Measurements from ENCODE around the gene FAH. TPM values are rescaled to one million over a fixed set of nuclear protein-coding genes. Genes with fewer than 3 reads are reported as not detected.

Gene FAH
- total and polyA plus RNA-seq, 2 experiments from 2014 or later: 16.3 to 20.3 TPM

DNA sequence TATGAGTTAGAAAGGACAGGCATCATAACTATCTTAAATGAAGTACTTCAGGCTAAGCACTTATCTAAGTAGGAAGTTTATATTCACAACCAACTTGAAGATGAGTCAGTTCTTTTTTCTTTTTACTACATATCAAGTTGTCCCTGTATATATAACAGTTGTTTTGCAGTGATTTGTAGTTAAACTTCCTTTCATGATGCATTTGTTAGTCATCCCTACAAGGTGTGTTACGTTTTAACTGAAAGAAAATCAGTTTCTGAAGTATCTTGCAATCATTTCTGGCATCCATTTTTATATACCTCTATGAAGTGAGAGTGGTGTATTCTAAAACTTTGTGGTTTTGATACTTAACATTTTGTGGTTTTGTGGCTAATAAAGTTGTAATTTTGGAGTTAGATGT is 47.2 kb upstream of the FAH start:
- no peak overlapping the region for H2AFZ ChIP-seq
- H3K36me3 Mint-ChIP-seq (ENCODE audit: low read depth): peaks cover 5% of the 10 kb centered on the region; the same call in 1 of the 3 replicates
- TF ChIP-seq, protein P1, sequence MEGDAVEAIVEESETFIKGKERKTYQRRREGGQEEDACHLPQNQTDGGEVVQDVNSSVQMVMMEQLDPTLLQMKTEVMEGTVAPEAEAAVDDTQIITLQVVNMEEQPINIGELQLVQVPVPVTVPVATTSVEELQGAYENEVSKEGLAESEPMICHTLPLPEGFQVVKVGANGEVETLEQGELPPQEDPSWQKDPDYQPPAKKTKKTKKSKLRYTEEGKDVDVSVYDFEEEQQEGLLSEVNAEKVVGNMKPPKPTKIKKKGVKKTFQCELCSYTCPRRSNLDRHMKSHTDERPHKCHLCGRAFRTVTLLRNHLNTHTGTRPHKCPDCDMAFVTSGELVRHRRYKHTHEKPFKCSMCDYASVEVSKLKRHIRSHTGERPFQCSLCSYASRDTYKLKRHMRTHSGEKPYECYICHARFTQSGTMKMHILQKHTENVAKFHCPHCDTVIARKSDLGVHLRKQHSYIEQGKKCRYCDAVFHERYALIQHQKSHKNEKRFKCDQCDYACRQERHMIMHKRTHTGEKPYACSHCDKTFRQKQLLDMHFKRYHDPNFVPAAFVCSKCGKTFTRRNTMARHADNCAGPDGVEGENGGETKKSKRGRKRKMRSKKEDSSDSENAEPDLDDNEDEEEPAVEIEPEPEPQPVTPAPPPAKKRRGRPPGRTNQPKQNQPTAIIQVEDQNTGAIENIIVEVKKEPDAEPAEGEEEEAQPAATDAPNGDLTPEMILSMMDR (conservative IDR thresholded peaks at IDR 0.05; ENCODE audit: low read depth in 2 of 2): no peak
- H3K9me3 Mint-ChIP-seq: no peaks in the 10 kb centered on the region
- no peaks in the 10 kb centered on the region for H3K9me2 ChIP-seq (ENCODE audit: insufficient read depth)
- no peaks in the 10 kb centered on the region for H3K36me3 ChIP-seq (ENCODE audit: insufficient read depth)
- no peak overlapping the region for H3K4me3 Mint-ChIP-seq
- no peaks in the 10 kb centered on the region for H3K27me3 Mint-ChIP-seq (ENCODE audit: insufficient read depth, low read depth, poor library complexity)
- H3K4me3 ChIP-seq: no peak overlapping the region
- DNase-seq (ENCODE audit: low spot score) (no peak), ATAC-seq (no peak)
- H3K4me2 ChIP-seq: no peak overlapping the region
- no peaks in the 10 kb centered on the region for H3F3A ChIP-seq (replicated peaks; ENCODE audit: low read depth)
- H4K20me1 ChIP-seq (replicated peaks; ENCODE audit: insufficient read depth): peaks cover 43% of the 10 kb centered on the region
- H3K4me1 ChIP-seq (ENCODE audit: insufficient read depth): peaks cover 12% of the 10 kb centered on the region
- H3K27ac ChIP-seq (ENCODE audit: low read depth): no peak overlapping the region
- H3K79me2 ChIP-seq (replicated peaks; ENCODE audit: insufficient read depth): peaks cover 99% of the 10 kb centered on the region
- H3K4me1 Mint-ChIP-seq: peaks cover 15% of the 10 kb centered on the region
- no peaks in the 10 kb centered on the region for H3K27me3 ChIP-seq (ENCODE audit: insufficient read depth)
- H3K27ac Mint-ChIP-seq: peak overlapping the region; percentile 81

GRCh38 chr15:80106051-80106450 is 46.7 kb upstream of the FAH start:
- Histone ChIP-seq H3K9me2 (ENCODE audit: insufficient read depth) (no peaks in the 10 kb centered on the region), H3K27ac (ENCODE audit: low read depth) (no peak overlapping the region), H2AFZ (no peak overlapping the region), H3K4me3 (no peak overlapping the region), H3F3A (replicated peaks; ENCODE audit: low read depth) (no peaks in the 10 kb centered on the region), H3K27me3 (ENCODE audit: insufficient read depth) (no peaks in the 10 kb centered on the region), H3K4me2 (no peak overlapping the region), H3K36me3 (ENCODE audit: insufficient read depth) (no peaks in the 10 kb centered on the region), H3K79me2 (replicated peaks; ENCODE audit: insufficient read depth) (peaks cover 99% of the 10 kb centered on the region), H3K4me1 (ENCODE audit: insufficient read depth) (peaks cover 12% of the 10 kb centered on the region), H4K20me1 (replicated peaks; ENCODE audit: insufficient read depth) (peaks cover 43% of the 10 kb centered on the region)
- ATAC-seq (no peak), DNase-seq (ENCODE audit: low spot score) (no peak)
- TF ChIP-seq ZNF114 (CRISPR knock-in tag; IDR thresholded peaks at IDR 0.05): no peak
- Mint-ChIP-seq H3K4me1 (peaks cover 15% of the 10 kb centered on the region), H3K9me3 (no peaks in the 10 kb centered on the region), H3K27ac (peak overlapping the region; percentile 81), H3K27me3 (ENCODE audit: insufficient read depth, low read depth, poor library complexity) (no peaks in the 10 kb centered on the region), H3K4me3 (no peak overlapping the region), H3K36me3 (ENCODE audit: low read depth) (peaks cover 5% of the 10 kb centered on the region; the same call in 1 of the 3 replicates)

DNA sequence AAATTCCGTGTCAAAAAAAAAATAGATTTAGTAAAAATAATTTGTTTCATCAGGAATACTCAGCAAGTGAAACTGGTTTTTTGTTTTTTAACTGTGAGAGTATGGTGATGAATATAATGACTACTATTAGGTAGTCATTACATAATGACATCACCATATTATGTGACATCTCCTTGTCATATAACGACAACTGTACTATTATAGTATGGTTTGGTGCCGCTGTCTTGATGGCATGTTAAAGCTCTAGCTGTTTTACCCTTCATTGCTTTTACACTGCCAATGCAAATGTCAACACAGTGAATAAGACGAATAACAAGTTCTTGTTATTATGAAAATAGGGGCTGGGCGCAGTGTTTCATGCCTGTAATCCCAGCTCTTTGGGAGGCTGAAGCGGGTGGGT is 45.6 kb upstream of the FAH start:
- no peak overlapping the region for H3K27ac ChIP-seq (ENCODE audit: low read depth)
- ATAC-seq: no peak
- H3K79me2 ChIP-seq (replicated peaks; ENCODE audit: insufficient read depth): peaks cover 100% of the 10 kb centered on the region
- TF ChIP-seq REST (IDR thresholded peaks at IDR 0.05; ENCODE audit: unreplicated experiment) (no peak), ZNF114 (CRISPR knock-in tag; IDR thresholded peaks at IDR 0.05) (no peak), EZH2 (IDR thresholded peaks at IDR 0.05; ENCODE audit: low read depth, unreplicated experiment) (no peak), EZH2phosphoT487 (IDR thresholded peaks at IDR 0.05; ENCODE audit: unreplicated experiment) (no peak), CREB1 (CRISPR knock-in tag; IDR thresholded peaks at IDR 0.05; ENCODE audit: low read depth) (no peak)
- TF ChIP-seq, protein P2, sequence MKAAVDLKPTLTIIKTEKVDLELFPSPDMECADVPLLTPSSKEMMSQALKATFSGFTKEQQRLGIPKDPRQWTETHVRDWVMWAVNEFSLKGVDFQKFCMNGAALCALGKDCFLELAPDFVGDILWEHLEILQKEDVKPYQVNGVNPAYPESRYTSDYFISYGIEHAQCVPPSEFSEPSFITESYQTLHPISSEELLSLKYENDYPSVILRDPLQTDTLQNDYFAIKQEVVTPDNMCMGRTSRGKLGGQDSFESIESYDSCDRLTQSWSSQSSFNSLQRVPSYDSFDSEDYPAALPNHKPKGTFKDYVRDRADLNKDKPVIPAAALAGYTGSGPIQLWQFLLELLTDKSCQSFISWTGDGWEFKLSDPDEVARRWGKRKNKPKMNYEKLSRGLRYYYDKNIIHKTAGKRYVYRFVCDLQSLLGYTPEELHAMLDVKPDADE (IDR thresholded peaks at IDR 0.05): no peak

More for the DNA sequence above, 45.6 kb upstream of the FAH start:
- Mint-ChIP-seq H3K27ac (no peak overlapping the region), H3K9me3 (no peaks in the 10 kb centered on the region), H3K27me3 (ENCODE audit: insufficient read depth, low read depth, poor library complexity) (no peaks in the 10 kb centered on the region), H3K4me1 (peaks cover 15% of the 10 kb centered on the region), H3K4me3 (no peak overlapping the region), H3K36me3 (ENCODE audit: low read depth) (peaks cover 5% of the 10 kb centered on the region; the same call in 1 of the 3 replicates)
- Histone ChIP-seq H3F3A (replicated peaks; ENCODE audit: low read depth) (no peaks in the 10 kb centered on the region), H2AFZ (no peak overlapping the region), H4K20me1 (replicated peaks; ENCODE audit: insufficient read depth) (peaks cover 41% of the 10 kb centered on the region), H3K36me3 (ENCODE audit: insufficient read depth) (no peaks in the 10 kb centered on the region), H3K4me2 (no peak overlapping the region), H3K4me1 (ENCODE audit: insufficient read depth) (peaks cover 12% of the 10 kb centered on the region), H3K9me2 (ENCODE audit: insufficient read depth) (no peaks in the 10 kb centered on the region), H3K27me3 (ENCODE audit: insufficient read depth) (no peaks in the 10 kb centered on the region), H3K4me3 (no peak overlapping the region)
- DNase-seq (ENCODE audit: low spot score): no peak
